Caco-2 (cell line): ENCODE data around the gene CCNA2. TPM values are rescaled to one million over a fixed set of nuclear protein-coding genes. Genes with fewer than 3 reads are reported as not detected.

ENCODE experiments used
- BruUV-seq: library from RNA; stranded (reverse); fragments of 400-500 nt; replicated peaks from 2 replicates; lab custom pipeline; 2021; lab: Mats Ljungman, UMichigan
- CTCF ChIA-PET: fragments of 300-600 bp; sonication (Branson Sonifier 250); formaldehyde crosslinking; loops from one replicate; lab custom pipeline; 2022; ENCODE audit warnings: antibody characterized with exemption; lab: Charles Lee
- POLR2A ChIA-PET: fragments of 300-600 bp; sonication (Branson Sonifier 250); formaldehyde crosslinking; loops from one replicate; lab custom pipeline; 2022; ENCODE audit warnings: antibody characterized with exemption; lab: Charles Lee
- DNase-seq, 2 experiments: peaks; one replicate each; pipeline versions ENCODE4 v3.0.0 to v3.0.0-alpha.2; 2020 to 2022
- H3K27me3 ChIP-seq: replicated peaks from 2 replicates; pipeline ENCODE4 v1.6.0; 2011; ENCODE audit warnings: low read length; ENCODE audit not compliant: control insufficient read depth, insufficient read depth
- H3K36me3 ChIP-seq: 2 replicates; pipeline ENCODE4 v1.5.1; 2011; ENCODE audit warnings: low read length; ENCODE audit not compliant: control insufficient read depth, insufficient read depth
- H3K4me1 ChIP-seq: fragments of 250-450 bp; sonication (Bioruptor Pico); 2 replicates; pipeline ENCODE4 v1.5.1; 2020; ENCODE audit warnings: mild to moderate bottlenecking
- H3K4me3 ChIP-seq: 2 replicates; pipeline ENCODE4 v1.5.1; 2011; ENCODE audit warnings: low read depth, mild to moderate bottlenecking, control low read depth, low read length
- H3K9me3 ChIP-seq: fragments of 250-450 bp; sonication (Bioruptor Pico); 2 replicates; pipeline ENCODE4 v1.5.1; 2020; ENCODE audit warnings: mild to moderate bottlenecking, moderate library complexity
- H3K27ac Mint-ChIP-seq: one replicate; pipeline ENCODE4 v1.8.0; 2022; ENCODE audit warnings: mixed read lengths; ENCODE audit not compliant: unreplicated experiment
- H3K27me3 Mint-ChIP-seq: one replicate; pipeline ENCODE4 v1.8.0; 2022; ENCODE audit warnings: mixed read lengths; ENCODE audit not compliant: insufficient read depth, unreplicated experiment
- H3K36me3 Mint-ChIP-seq: one replicate; pipeline ENCODE4 v1.8.0; 2022; ENCODE audit warnings: mild to moderate bottlenecking, mixed read lengths; ENCODE audit not compliant: insufficient read depth, unreplicated experiment
- H3K4me1 Mint-ChIP-seq: one replicate; pipeline ENCODE4 v1.8.0; 2022; ENCODE audit warnings: low read depth, mixed read lengths; ENCODE audit not compliant: unreplicated experiment
- H3K4me3 Mint-ChIP-seq: one replicate; pipeline ENCODE4 v1.8.0; 2022; ENCODE audit warnings: mild to moderate bottlenecking, moderate library complexity, mixed read lengths; ENCODE audit not compliant: unreplicated experiment
- H3K9me3 Mint-ChIP-seq: one replicate; pipeline ENCODE4 v1.8.0; 2022; ENCODE audit warnings: mixed read lengths; ENCODE audit not compliant: unreplicated experiment
- intact Hi-C: fragments of 100-400 bp; cut with micrococcal nuclease; formaldehyde crosslinking; loops from one replicate; pipeline ENCODE4 v1.10.0; 2022; ENCODE audit not compliant: unreplicated experiment
- total RNA-seq: library from RNA; stranded (reverse); gene quantifications from 2 replicates; pipeline ENCODE4 v1.2.3, GENCODE V29; 2022
- TF ChIP-seq, protein P1 (sequence below), 2 experiments: fragments of 200-600 bp in 1 of 2; IDR thresholded peaks; 1 replicate in 1 of 2; 2 replicates in 1 of 2; pipeline versions ENCODE4 v1.5.1 to v1.8.0; 2011 to 2022; ENCODE audit warnings: antibody characterized with exemption in 1 of 2, control low read depth in 1 of 2, inconsistent platforms in 1 of 2, low read depth in 1 of 2, low read length in 1 of 2, mild to moderate bottlenecking in 1 of 2, moderate library complexity in 1 of 2; ENCODE audit not compliant: insufficient read depth in 1 of 2, severe bottlenecking in 1 of 2, unreplicated experiment in 1 of 2

The CCNA2 gene
- total RNA-seq, 1 experiment from 2014 or later: 97.9 TPM

DNA sequence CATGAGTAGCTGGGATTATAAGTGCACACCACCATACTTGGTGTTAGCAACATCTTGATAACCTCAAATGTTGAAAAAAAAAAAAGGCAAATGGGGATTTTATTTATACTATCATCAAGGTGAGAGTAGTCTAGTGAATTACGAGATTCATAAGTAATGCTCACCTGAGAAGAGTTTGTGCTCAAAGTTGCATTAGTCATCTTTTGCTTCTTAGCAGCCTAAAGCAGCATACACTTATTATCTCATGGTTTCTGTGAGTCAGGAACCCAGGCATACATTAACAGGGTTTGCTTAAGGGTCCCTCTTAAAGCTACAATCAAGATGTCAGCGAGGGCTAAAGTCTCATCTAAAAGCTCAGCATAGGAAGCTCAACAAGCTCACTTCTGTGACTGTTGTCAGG, 30.7 kb downstream of the CCNA2 start:
- H3K4me1 ChIP-seq: peaks cover 17% of the 10 kb centered on the region; the same call in 1 of the 2 replicates
- ChIA-PET POLR2A (no interaction called here), CTCF (no interaction called here)
- Mint-ChIP-seq H3K27me3 (peaks cover 6% of the 10 kb centered on the region), H3K4me3 (no peak overlapping the region), H3K9me3 (no peaks in the 10 kb centered on the region), H3K36me3 (no peaks in the 10 kb centered on the region), H3K27ac (no peak overlapping the region), H3K4me1 (peaks cover 10% of the 10 kb centered on the region)
- TF ChIP-seq, protein P1, sequence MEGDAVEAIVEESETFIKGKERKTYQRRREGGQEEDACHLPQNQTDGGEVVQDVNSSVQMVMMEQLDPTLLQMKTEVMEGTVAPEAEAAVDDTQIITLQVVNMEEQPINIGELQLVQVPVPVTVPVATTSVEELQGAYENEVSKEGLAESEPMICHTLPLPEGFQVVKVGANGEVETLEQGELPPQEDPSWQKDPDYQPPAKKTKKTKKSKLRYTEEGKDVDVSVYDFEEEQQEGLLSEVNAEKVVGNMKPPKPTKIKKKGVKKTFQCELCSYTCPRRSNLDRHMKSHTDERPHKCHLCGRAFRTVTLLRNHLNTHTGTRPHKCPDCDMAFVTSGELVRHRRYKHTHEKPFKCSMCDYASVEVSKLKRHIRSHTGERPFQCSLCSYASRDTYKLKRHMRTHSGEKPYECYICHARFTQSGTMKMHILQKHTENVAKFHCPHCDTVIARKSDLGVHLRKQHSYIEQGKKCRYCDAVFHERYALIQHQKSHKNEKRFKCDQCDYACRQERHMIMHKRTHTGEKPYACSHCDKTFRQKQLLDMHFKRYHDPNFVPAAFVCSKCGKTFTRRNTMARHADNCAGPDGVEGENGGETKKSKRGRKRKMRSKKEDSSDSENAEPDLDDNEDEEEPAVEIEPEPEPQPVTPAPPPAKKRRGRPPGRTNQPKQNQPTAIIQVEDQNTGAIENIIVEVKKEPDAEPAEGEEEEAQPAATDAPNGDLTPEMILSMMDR (IDR thresholded peaks at IDR 0.05; ENCODE audit: insufficient read depth in 1 of 2, low read depth in 1 of 2, low read length in 1 of 2, severe bottlenecking in 1 of 2, unreplicated experiment in 1 of 2): no peak
- H3K4me3 ChIP-seq: no peak overlapping the region
- no TSS peak for BruUV-seq
- no peaks in the 10 kb centered on the region for H3K27me3 ChIP-seq
- H3K9me3 ChIP-seq: no peaks in the 10 kb centered on the region
- intact Hi-C loops: no loop called here
- no peak for DNase-seq
- H3K36me3 ChIP-seq: no peaks in the 10 kb centered on the region

DNA sequence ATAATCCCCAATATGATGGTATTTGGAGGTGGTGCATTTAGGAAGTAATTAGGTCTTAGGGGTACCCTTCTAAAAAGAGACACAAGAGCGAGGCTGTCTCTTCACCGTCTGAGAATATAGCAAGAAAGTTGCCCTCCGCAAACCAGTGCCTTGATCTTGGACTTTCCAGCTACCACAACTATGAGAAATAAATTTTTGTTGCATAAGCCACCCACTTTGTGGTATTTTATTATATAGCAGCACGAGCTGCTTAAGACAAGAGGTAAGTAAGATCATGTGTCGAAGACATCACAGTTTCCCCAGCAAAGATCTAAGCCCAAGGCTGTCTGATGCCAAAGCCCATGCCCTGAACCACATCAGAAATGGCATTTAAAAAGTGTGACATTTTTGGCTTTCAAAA, 32.2 kb downstream of the CCNA2 start:
- POLR2A ChIA-PET: no interaction called here

GRCh38 chr4:121790976-121791375, 32.7 kb downstream of the CCNA2 start:
- Mint-ChIP-seq H3K9me3 (no peaks in the 10 kb centered on the region), H3K36me3 (no peaks in the 10 kb centered on the region), H3K27ac (no peak overlapping the region), H3K27me3 (peaks cover 6% of the 10 kb centered on the region), H3K4me3 (no peak overlapping the region), H3K4me1 (peaks cover 10% of the 10 kb centered on the region)
- CTCF ChIA-PET: no interaction called here
- POLR2A ChIA-PET: no interaction called here
- Histone ChIP-seq H3K9me3 (no peaks in the 10 kb centered on the region), H3K4me1 (peaks cover 17% of the 10 kb centered on the region; the same call in 1 of the 2 replicates), H3K36me3 (no peaks in the 10 kb centered on the region), H3K4me3 (no peak overlapping the region), H3K27me3 (no peaks in the 10 kb centered on the region)
- BruUV-seq: no TSS peak
- TF ChIP-seq, protein P1 (IDR thresholded peaks at IDR 0.05; ENCODE audit: insufficient read depth in 1 of 2, low read depth in 1 of 2, low read length in 1 of 2, severe bottlenecking in 1 of 2, unreplicated experiment in 1 of 2): no peak
- intact Hi-C loops: no loop called here
- DNase-seq: peak in 1 of 2 experiments; percentile 12

More for the DNA sequence above, 32.2 kb downstream of the CCNA2 start:
- Histone ChIP-seq H3K4me3 (no peak overlapping the region), H3K36me3 (no peaks in the 10 kb centered on the region), H3K27me3 (no peaks in the 10 kb centered on the region), H3K9me3 (no peaks in the 10 kb centered on the region), H3K4me1 (peaks cover 17% of the 10 kb centered on the region; the same call in 1 of the 2 replicates)
- H3K36me3 Mint-ChIP-seq: no peaks in the 10 kb centered on the region
- TF ChIP-seq, protein P1 (IDR thresholded peaks at IDR 0.05; ENCODE audit: insufficient read depth in 1 of 2, low read depth in 1 of 2, low read length in 1 of 2, severe bottlenecking in 1 of 2, unreplicated experiment in 1 of 2): no peak
- H3K9me3 Mint-ChIP-seq: no peaks in the 10 kb centered on the region
- no peak overlapping the region for H3K4me3 Mint-ChIP-seq
- CTCF ChIA-PET: no interaction called here
- H3K4me1 Mint-ChIP-seq: peaks cover 10% of the 10 kb centered on the region
- intact Hi-C loops: no loop called here
- no peak overlapping the region for H3K27ac Mint-ChIP-seq
- DNase-seq: no peak
- BruUV-seq: no TSS peak
- peaks cover 6% of the 10 kb centered on the region for H3K27me3 Mint-ChIP-seq
